Upper lobe of left lung (tissue), 4 donors: Measurements from ENCODE around the gene GPR31.

Experiments used
- POLR2A ChIP-seq, 4 donors: fragments of 450-650 bp; IDR thresholded peaks; one replicate each; pipeline ENCODE4 v1.5.1; 2016 to 2017; ENCODE audit warnings: antibody characterized with exemption in 4 of 4, mild to moderate bottlenecking in 2 of 4
- POLR2AphosphoS5 ChIP-seq, 2 donors: sonication (generic); formaldehyde crosslinking; IDR thresholded peaks; one replicate each; pipeline ENCODE4 v1.5.1; 2017; ENCODE audit warnings: antibody characterized with exemption in 2 of 2
- TF ChIP-seq, protein P1 (sequence below), 6 experiments: fragments of 450-650 bp in 4 of 6; fragments of 200-600 bp in 2 of 6; sonication (generic) in 2 of 6; IDR thresholded peaks; one replicate each; pipeline ENCODE4 v1.5.1; 2016 to 2019; ENCODE audit warnings: antibody characterized with exemption in 6 of 6

DNA sequence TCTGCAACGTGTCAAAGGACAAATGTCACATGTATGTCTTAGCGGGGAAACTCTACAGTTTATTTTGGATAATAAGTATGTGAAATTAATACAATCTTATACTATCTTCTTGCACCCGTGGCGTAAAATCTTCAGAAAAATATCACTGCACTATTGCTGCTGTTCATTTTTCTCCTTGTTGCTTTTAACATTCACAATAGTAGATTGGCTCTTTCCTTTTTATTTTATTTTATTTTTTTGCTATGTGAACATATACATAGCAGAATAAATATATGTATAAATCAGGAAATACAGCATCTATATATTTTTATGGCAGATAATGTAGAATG is 15.4 kb downstream of the GPR31 start:
- TF ChIP-seq, protein P1, sequence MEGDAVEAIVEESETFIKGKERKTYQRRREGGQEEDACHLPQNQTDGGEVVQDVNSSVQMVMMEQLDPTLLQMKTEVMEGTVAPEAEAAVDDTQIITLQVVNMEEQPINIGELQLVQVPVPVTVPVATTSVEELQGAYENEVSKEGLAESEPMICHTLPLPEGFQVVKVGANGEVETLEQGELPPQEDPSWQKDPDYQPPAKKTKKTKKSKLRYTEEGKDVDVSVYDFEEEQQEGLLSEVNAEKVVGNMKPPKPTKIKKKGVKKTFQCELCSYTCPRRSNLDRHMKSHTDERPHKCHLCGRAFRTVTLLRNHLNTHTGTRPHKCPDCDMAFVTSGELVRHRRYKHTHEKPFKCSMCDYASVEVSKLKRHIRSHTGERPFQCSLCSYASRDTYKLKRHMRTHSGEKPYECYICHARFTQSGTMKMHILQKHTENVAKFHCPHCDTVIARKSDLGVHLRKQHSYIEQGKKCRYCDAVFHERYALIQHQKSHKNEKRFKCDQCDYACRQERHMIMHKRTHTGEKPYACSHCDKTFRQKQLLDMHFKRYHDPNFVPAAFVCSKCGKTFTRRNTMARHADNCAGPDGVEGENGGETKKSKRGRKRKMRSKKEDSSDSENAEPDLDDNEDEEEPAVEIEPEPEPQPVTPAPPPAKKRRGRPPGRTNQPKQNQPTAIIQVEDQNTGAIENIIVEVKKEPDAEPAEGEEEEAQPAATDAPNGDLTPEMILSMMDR (IDR thresholded peaks at IDR 0.05): no peak
- no peak for TF ChIP-seq POLR2AphosphoS5 (IDR thresholded peaks at IDR 0.05)
- no peak for TF ChIP-seq POLR2A (IDR thresholded peaks at IDR 0.05)
